Measurements from ENCODE around the gene CENPH. TPM values are rescaled to one million over a fixed set of nuclear protein-coding genes. Genes with fewer than 3 reads are reported as not detected.
A peak's percentile ranks its signal among the peaks of the same experiment; 100 is the strongest.

CENPH gene
- total and polyA plus RNA-seq, 2 of the 13 experiments (the other 11 are each of a cell fraction or from before 2014, with no cell fraction given) = 11.2 to 28.8 TPM

GRCh38 chr5:69166686-69167492 is 22.5 kb upstream of the CENPH start, which contains the start of gene CCNB1 (continued):
- TF ChIP-seq ASH2L (IDR thresholded peaks at IDR 0.05; ENCODE audit: insufficient read length, low read depth, low read length) (peak; percentile 53), ZNF180 (CRISPR knock-in tag; IDR thresholded peaks at IDR 0.05; ENCODE audit: borderline replicate concordance, low read depth) (no peak), ZNF101 (CRISPR knock-in tag; IDR thresholded peaks at IDR 0.05; ENCODE audit: borderline replicate concordance, low read depth) (no peak), GPBP1L1 (CRISPR knock-in tag; IDR thresholded peaks at IDR 0.05) (no peak), HDAC6 (IDR thresholded peaks at IDR 0.05; ENCODE audit: low read depth, low read length) (no peak), TOPORS (CRISPR knock-in tag; IDR thresholded peaks at IDR 0.05) (0 out of 2 replicates have a peak, but pooled peaks have one; percentile 21), GABPA (IDR thresholded peaks at IDR 0.05; ENCODE audit: low read depth, low read length) (no peak), GABPA (CRISPR knock-in tag; IDR thresholded peaks at IDR 0.05; ENCODE audit: low read depth) (peak; percentile 83), KLF12 (CRISPR knock-in tag; IDR thresholded peaks at IDR 0.05; ENCODE audit: borderline replicate concordance) (peak; percentile 74; the same call in 1 of the 2 replicates), GATAD2A (CRISPR knock-in tag; IDR thresholded peaks at IDR 0.05) (peak; percentile 51; the same call in 1 of the 2 replicates), ZNF605 (CRISPR knock-in tag; IDR thresholded peaks at IDR 0.05) (peak; percentile 90), CC2D1A (CRISPR knock-in tag; IDR thresholded peaks at IDR 0.05) (no peak), AKNA (CRISPR knock-in tag; IDR thresholded peaks at IDR 0.05; ENCODE audit: borderline replicate concordance) (no peak), HIC2 (CRISPR knock-in tag; IDR thresholded peaks at IDR 0.05; ENCODE audit: low read depth) (peak; percentile 89), ZNF615 (CRISPR knock-in tag; IDR thresholded peaks at IDR 0.05; ENCODE audit: borderline replicate concordance) (no peak), ZBTB8A (CRISPR knock-in tag; IDR thresholded peaks at IDR 0.05; ENCODE audit: borderline replicate concordance, low read depth) (no peak), SNAI1 (CRISPR knock-in tag; IDR thresholded peaks at IDR 0.05; ENCODE audit: borderline replicate concordance) (peak; percentile 86; the same call in 1 of the 2 replicates), MTERF4 (CRISPR knock-in tag; IDR thresholded peaks at IDR 0.05) (no peak)

Data from HepG2 (cell line).